MCF 10A (cell line): ENCODE results near the gene RBL2. TPM values are rescaled to one million over a fixed set of nuclear protein-coding genes. Genes with fewer than 3 reads are reported as not detected.

Source experiments
- BruUV-seq: library from RNA; stranded (reverse); fragments of 400-500 nt; replicated peaks from 2 replicates; lab custom pipeline; 2021; lab: Mats Ljungman, UMichigan
- CTCF ChIA-PET: fragments of 300-600 bp; sonication (Branson Sonifier 250); formaldehyde crosslinking; extraction: SDS; loops from one replicate; lab custom pipeline; 2021; ENCODE audit warnings: antibody characterized with exemption, inconsistent platforms; lab: Yijun Ruan, JAX
- POLR2A ChIA-PET: fragments of 300-600, 350-650 bp; sonication (Branson Sonifier 250); formaldehyde crosslinking; extraction: SDS; loops from one replicate; lab custom pipeline; 2020; ENCODE audit warnings: antibody characterized with exemption, inconsistent platforms; lab: Yijun Ruan, JAX
- DNase-seq: peaks from one replicate; pipeline ENCODE4 v3.0.0-alpha.2; 2018; ENCODE audit not compliant: unreplicated experiment
- H3K27ac Mint-ChIP-seq: one replicate; pipeline ENCODE4 v1.8.0; 2022; ENCODE audit warnings: mild to moderate bottlenecking, low read depth, mixed read lengths; ENCODE audit not compliant: unreplicated experiment
- H3K27me3 Mint-ChIP-seq: one replicate; pipeline ENCODE4 v1.8.0; 2022; ENCODE audit warnings: mixed read lengths; ENCODE audit not compliant: insufficient read depth, unreplicated experiment
- H3K36me3 Mint-ChIP-seq: one replicate; pipeline ENCODE4 v1.8.0; 2022; ENCODE audit warnings: mild to moderate bottlenecking, moderate library complexity, mixed read lengths; ENCODE audit not compliant: insufficient read depth, unreplicated experiment
- H3K4me1 Mint-ChIP-seq: one replicate; pipeline ENCODE4 v1.8.0; 2022; ENCODE audit warnings: mixed read lengths; ENCODE audit not compliant: insufficient read depth, unreplicated experiment
- H3K4me3 Mint-ChIP-seq: one replicate; pipeline ENCODE4 v1.8.0; 2022; ENCODE audit warnings: mild to moderate bottlenecking, moderate library complexity, mixed read lengths; ENCODE audit not compliant: unreplicated experiment
- H3K9me3 Mint-ChIP-seq: one replicate; pipeline ENCODE4 v1.8.0; 2022; ENCODE audit warnings: mixed read lengths; ENCODE audit not compliant: unreplicated experiment
- CTCF ChIP-seq: fragments of 200-600 bp; IDR thresholded peaks from one replicate; pipeline ENCODE4 v1.8.0; 2022; ENCODE audit warnings: antibody characterized with exemption, mild to moderate bottlenecking; ENCODE audit not compliant: unreplicated experiment
- intact Hi-C: fragments of 100-400 bp; cut with micrococcal nuclease; formaldehyde crosslinking; loops from 2 replicates; pipeline ENCODE4 v1.14.1; 2022
- total RNA-seq: library from RNA; stranded (reverse); gene quantifications from 2 replicates; pipeline ENCODE4 v1.2.3, GENCODE V29; 2022

The RBL2 gene
- total RNA-seq, 1 experiment from 2014 or later: 28.5 TPM

- peaks cover 55% of the 10 kb centered on the region for H3K36me3 Mint-ChIP-seq
- H3K4me3 Mint-ChIP-seq: no peak overlapping the region
- BruUV-seq: no TSS peak
- TF ChIP-seq CTCF: no peak
- ChIA-PET POLR2A (interaction anchor here (1.1 kb wide), 1 partner anchor 45 kb away, joined by 3 read pairs; the partner anchor contains the start of gene RBL2), CTCF (interaction anchor here (0.5 to 0.6 kb wide), 2 partner anchors 39 to 272 kb away, joined by 3 read pairs; no protein-coding TSS in a partner anchor)
- no peaks in the 10 kb centered on the region for H3K4me1 Mint-ChIP-seq
- H3K27me3 Mint-ChIP-seq: no peaks in the 10 kb centered on the region
- DNase-seq: no peak
- intact Hi-C loops: no loop called here
- no peaks in the 10 kb centered on the region for H3K9me3 Mint-ChIP-seq
- no peak overlapping the region for H3K27ac Mint-ChIP-seq
Observed at GRCh38 chr16:53478965-53479364, 44.7 kb downstream of the RBL2 start.

DNA sequence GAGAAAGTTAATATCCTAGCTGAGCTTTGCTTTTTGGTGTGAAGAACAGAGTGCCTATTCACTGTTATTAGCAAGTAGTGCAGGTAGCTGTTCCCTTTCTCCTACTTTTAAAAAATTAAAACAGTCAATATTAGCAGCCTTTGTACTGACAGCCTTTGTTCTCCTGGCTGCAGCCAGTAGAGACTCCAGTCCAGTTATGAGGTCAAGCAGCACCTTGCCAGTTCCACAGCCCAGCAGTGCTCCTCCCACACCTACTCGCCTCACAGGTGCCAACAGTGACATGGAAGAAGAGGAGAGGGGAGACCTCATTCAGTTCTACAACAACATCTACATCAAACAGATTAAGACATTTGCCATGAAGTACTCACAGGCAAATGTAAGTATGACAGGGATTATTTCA lies 46.1 kb downstream of the RBL2 start:
- no peaks in the 10 kb centered on the region for H3K27me3 Mint-ChIP-seq
- no peak for TF ChIP-seq CTCF
- POLR2A ChIA-PET: no interaction called here
- intact Hi-C loops: no loop called here
- H3K36me3 Mint-ChIP-seq: peaks cover 69% of the 10 kb centered on the region
- H3K4me3 Mint-ChIP-seq: no peak overlapping the region
- BruUV-seq: no TSS peak
- H3K4me1 Mint-ChIP-seq: no peaks in the 10 kb centered on the region
- no peak for DNase-seq
- H3K9me3 Mint-ChIP-seq: no peaks in the 10 kb centered on the region
- H3K27ac Mint-ChIP-seq: no peak overlapping the region
- CTCF ChIA-PET: no interaction called here

GRCh38 chr16:53482123-53482522 lies 47.9 kb downstream of the RBL2 start:
- Mint-ChIP-seq H3K4me3 (no peak overlapping the region), H3K27ac (no peak overlapping the region), H3K4me1 (no peaks in the 10 kb centered on the region), H3K27me3 (no peaks in the 10 kb centered on the region), H3K36me3 (peaks cover 74% of the 10 kb centered on the region), H3K9me3 (no peaks in the 10 kb centered on the region)
- no TSS peak for BruUV-seq
- TF ChIP-seq CTCF: no peak
- no peak for DNase-seq
- intact Hi-C loops: no loop called here
- POLR2A ChIA-PET: interaction anchor here (0.7 kb wide), 1 partner anchor 10 kb away, joined by 4 read pairs; no protein-coding TSS in a partner anchor
- CTCF ChIA-PET: interaction anchor here (0.6 kb wide), 3 partner anchors 24 to 187 kb away, joined by 3 read pairs; no protein-coding TSS in a partner anchor

GRCh38 chr16:53484542-53484941 lies 50.3 kb downstream of the RBL2 start:
- Mint-ChIP-seq H3K27me3 (no peaks in the 10 kb centered on the region), H3K4me3 (no peak overlapping the region), H3K4me1 (no peaks in the 10 kb centered on the region), H3K36me3 (peaks cover 84% of the 10 kb centered on the region), H3K9me3 (no peaks in the 10 kb centered on the region), H3K27ac (no peak overlapping the region)
- CTCF ChIA-PET: no interaction called here
- no TSS peak for BruUV-seq
- no peak for DNase-seq
- POLR2A ChIA-PET: interaction anchor here (1.1 kb wide), 1 partner anchor 39 kb away, joined by 3 read pairs; no protein-coding TSS in a partner anchor
- intact Hi-C loops: no loop called here
- no peak for TF ChIP-seq CTCF
